ENCODE results near the gene JAK2. TPM values are rescaled to one million over a fixed set of nuclear protein-coding genes. Genes with fewer than 3 reads are reported as not detected.

Gene JAK2
- total RNA-seq, 4 donors from 2014 or later = 13.9 to 17.8 (median 14.3) TPM

GRCh38 chr9:5041390-5042115 lies 56.5 kb downstream of the JAK2 start:
- Histone ChIP-seq H3K4me1 (no peaks in the 10 kb centered on the region), H3K9me3 (no peaks in the 10 kb centered on the region), H3K36me3 (peaks cover 6 to 7% of the 10 kb centered on the region in 2 donors), H3K27ac (no peak overlapping the region), H3K27me3 (no peaks in the 10 kb centered on the region), H3K4me3 (replicated peaks in 1 of 3) (no peak overlapping the region)
- TF ChIP-seq CTCF (IDR thresholded peaks at IDR 0.05) (no peak), POLR2A (IDR thresholded peaks at IDR 0.05) (no peak)
- 96 to 97% methylated on average over 42 to 48 of the region's 48 CpGs for WGBS, 2 donors
- DNase-seq = no peak
- intact Hi-C loops (cut with DNase I) = no loop called here

GRCh38 chr9:5042661-5043178 lies 57.6 kb downstream of the JAK2 start:
- no peak overlapping the region for H3K27ac ChIP-seq
- no peaks in the 10 kb centered on the region for H3K9me3 ChIP-seq
- H3K36me3 ChIP-seq = peaks cover 6 to 7% of the 10 kb centered on the region in 2 donors
- no peak overlapping the region for H3K4me3 ChIP-seq (replicated peaks in 1 of 3)
- no peaks in the 10 kb centered on the region for H3K27me3 ChIP-seq
- DNase-seq = no peak
- intact Hi-C loops (cut with DNase I) = no loop called here
- H3K4me1 ChIP-seq = no peaks in the 10 kb centered on the region
- 56 to 70% methylated on average over 5 to 6 of the region's 30 CpGs for WGBS, 2 donors
- TF ChIP-seq CTCF (IDR thresholded peaks at IDR 0.05) (no peak), POLR2A (IDR thresholded peaks at IDR 0.05) (no peak)

DNA sequence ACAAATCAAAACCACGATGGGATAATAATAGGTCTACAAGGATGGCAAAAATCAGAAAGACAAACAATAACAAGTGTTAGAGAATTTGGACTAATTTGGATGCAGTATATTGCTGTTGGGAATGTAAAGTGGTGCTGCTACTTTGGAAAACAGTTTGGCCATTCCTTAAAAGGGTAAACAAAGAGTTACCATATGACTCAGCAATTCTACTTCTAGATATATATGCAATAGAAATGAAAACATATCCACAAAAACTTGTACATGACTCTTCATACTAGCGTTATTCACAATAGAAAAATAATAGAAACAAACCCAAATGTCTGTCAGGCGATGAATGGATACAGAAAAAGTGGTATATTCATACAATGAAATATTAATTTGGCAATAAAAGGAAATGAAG lies 58.3 kb downstream of the JAK2 start:
- H3K27ac ChIP-seq = no peak overlapping the region
- peaks cover 6 to 7% of the 10 kb centered on the region in 2 donors for H3K36me3 ChIP-seq
- no peak for DNase-seq
- H3K4me3 ChIP-seq (replicated peaks in 1 of 3) = no peak overlapping the region
- TF ChIP-seq POLR2A (IDR thresholded peaks at IDR 0.05) = no peak
- no peak for TF ChIP-seq CTCF (IDR thresholded peaks at IDR 0.05)
- no peaks in the 10 kb centered on the region for H3K9me3 ChIP-seq
- 92 to 94% methylated on average over 3 of the region's 3 CpGs for WGBS, 2 donors
- H3K4me1 ChIP-seq = no peaks in the 10 kb centered on the region
- intact Hi-C loops (cut with DNase I) = no loop called here
- no peaks in the 10 kb centered on the region for H3K27me3 ChIP-seq

DNA sequence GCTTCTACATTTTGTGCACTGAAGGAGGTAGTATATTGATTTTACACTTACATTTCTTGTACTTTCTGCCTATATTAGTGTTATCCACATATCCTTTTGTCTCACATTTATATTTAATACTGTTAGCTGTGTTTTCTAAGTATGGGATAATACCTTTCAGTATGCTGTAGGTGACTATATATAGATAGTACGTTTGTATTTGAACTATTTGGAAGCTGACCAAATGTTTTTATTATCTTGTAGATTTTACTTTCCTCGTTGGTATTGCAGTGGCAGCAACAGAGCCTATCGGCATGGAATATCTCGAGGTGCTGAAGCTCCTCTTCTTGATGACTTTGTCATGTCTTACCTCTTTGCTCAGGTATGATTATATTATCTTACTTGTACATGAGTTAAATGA lies 59.1 kb downstream of the JAK2 start:
- Histone ChIP-seq H3K36me3 (peaks cover 6 to 7% of the 10 kb centered on the region in 2 donors), H3K27ac (no peak overlapping the region), H3K4me3 (replicated peaks in 1 of 3) (no peak overlapping the region), H3K27me3 (no peaks in the 10 kb centered on the region), H3K9me3 (no peaks in the 10 kb centered on the region), H3K4me1 (no peaks in the 10 kb centered on the region)
- intact Hi-C loops (cut with DNase I) = no loop called here
- no peak for DNase-seq
- WGBS, 2 donors = 76 to 86% methylated on average over 4 of the region's 4 CpGs
- no peak for TF ChIP-seq CTCF (IDR thresholded peaks at IDR 0.05)
- TF ChIP-seq POLR2A (IDR thresholded peaks at IDR 0.05) = no peak

GRCh38 chr9:5052838-5053237 lies 67.8 kb downstream of the JAK2 start:
- intact Hi-C loops (cut with DNase I) = no loop called here
- DNase-seq = no peak
- Histone ChIP-seq H3K27ac (no peak overlapping the region), H3K4me1 (no peaks in the 10 kb centered on the region), H3K36me3 (no peaks in the 10 kb centered on the region), H3K9me3 (no peaks in the 10 kb centered on the region), H3K27me3 (no peaks in the 10 kb centered on the region), H3K4me3 (replicated peaks in 1 of 3) (no peak overlapping the region)
- TF ChIP-seq CTCF (IDR thresholded peaks at IDR 0.05) (no peak), POLR2A (IDR thresholded peaks at IDR 0.05) (no peak)
- WGBS, 2 donors = 94 to 100% methylated on average over 1 of the region's 1 CpG
